Endothelial cell (in vitro differentiated cells): ENCODE data around the gene MAGEA9B. TPM values are rescaled to one million over a fixed set of nuclear protein-coding genes. Genes with fewer than 3 reads are reported as not detected.
"Not testable (repeated sequence)": the region's sequence is repeated elsewhere in the genome, so short reads cannot be mapped to it uniquely, and the experiment has no call there.

Source experiments
- DNase-seq: peaks from one replicate; pipeline ENCODE4 v3.0.0; 2021; ENCODE audit warnings: low spot score
- H3K27ac Mint-ChIP-seq: one replicate; pipeline ENCODE4 v1.8.0; 2021; ENCODE audit warnings: mixed read lengths, inconsistent platforms; ENCODE audit not compliant: unreplicated experiment
- H3K27me3 Mint-ChIP-seq: one replicate; pipeline ENCODE4 v1.8.0; 2021; ENCODE audit warnings: mild to moderate bottlenecking, moderate library complexity, mixed read lengths, inconsistent platforms; ENCODE audit not compliant: unreplicated experiment
- H3K36me3 Mint-ChIP-seq: one replicate; pipeline ENCODE4 v1.8.0; 2021; ENCODE audit warnings: mild to moderate bottlenecking, low read depth, mixed read lengths, inconsistent platforms; ENCODE audit not compliant: unreplicated experiment
- H3K4me1 Mint-ChIP-seq: one replicate; pipeline ENCODE4 v1.8.0; 2021; ENCODE audit warnings: mild to moderate bottlenecking, mixed read lengths, inconsistent platforms; ENCODE audit not compliant: unreplicated experiment
- H3K4me3 Mint-ChIP-seq: one replicate; pipeline ENCODE4 v1.8.0; 2021; ENCODE audit warnings: mild to moderate bottlenecking, mixed read lengths, inconsistent platforms; ENCODE audit not compliant: unreplicated experiment
- H3K9me3 Mint-ChIP-seq: one replicate; pipeline ENCODE4 v1.8.0; 2021; ENCODE audit warnings: mixed read lengths, inconsistent platforms; ENCODE audit not compliant: unreplicated experiment
- total RNA-seq: library from RNA; stranded (reverse); fragmentation: NEBNext Ultra II Directional; extraction: Animal tissue kit (Norgen Biotek cat#: 25700); gene quantifications from one replicate; pipeline ENCODE4 v1.2.1, GENCODE V29; 2021; ENCODE audit not compliant: unreplicated experiment
- TF ChIP-seq, protein P1 (sequence below): fragments of 200-600 bp; sonication (generic); IDR thresholded peaks from one replicate; pipeline ENCODE4 v1.5.0; 2021; ENCODE audit warnings: antibody characterized with exemption; ENCODE audit not compliant: unreplicated experiment

Gene MAGEA9B
- total RNA-seq, 1 donor from 2014 or later = not detected

DNA sequence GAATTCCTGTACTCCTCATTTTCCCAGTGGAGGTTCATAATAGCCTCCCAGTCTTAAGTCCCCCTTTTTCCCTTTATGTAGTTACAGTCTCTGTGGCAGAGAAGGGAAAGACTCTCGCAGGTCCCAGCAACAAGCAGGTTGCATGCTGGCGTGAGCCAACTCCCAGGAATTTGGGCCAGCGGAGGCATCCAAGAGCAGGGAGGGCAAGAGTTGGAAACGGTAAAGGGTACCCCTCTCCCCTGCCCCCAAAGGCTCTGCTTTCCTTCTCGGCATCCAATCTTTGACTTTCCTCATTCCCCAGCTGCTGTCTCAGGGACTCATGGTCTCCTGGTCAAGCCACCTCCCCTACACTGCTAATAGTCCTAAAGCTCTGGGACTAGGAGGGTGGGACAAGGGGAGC lies 23.3 kb upstream of the MAGEA9B start:
- no peak overlapping the region for H3K27ac Mint-ChIP-seq

DNA sequence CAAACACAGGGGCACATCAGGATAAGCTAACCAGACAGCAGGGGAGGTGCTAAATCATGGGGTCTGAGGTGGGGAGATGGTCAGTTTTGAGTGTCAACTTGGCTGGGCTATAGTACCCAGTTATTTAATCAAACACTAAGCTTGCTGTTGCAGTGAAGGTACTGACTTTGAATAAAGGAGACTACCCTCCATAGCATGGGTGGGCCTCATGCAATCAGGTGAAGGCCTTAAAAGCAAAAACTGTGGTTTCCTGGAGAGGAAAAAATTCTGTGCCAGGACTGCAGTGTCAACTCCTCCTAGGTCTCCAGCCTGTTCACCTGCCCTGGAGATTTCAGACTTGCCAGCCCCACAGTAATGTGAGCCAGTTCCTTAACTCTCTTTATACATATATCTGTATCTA lies 20.4 kb upstream of the MAGEA9B start:
- Mint-ChIP-seq H3K27ac (no peak overlapping the region), H3K36me3 (peaks cover 29% of the 10 kb centered on the region), H3K27me3 (no peaks in the 10 kb centered on the region), H3K9me3 (no peaks in the 10 kb centered on the region), H3K4me3 (no peak overlapping the region), H3K4me1 (peaks cover 36% of the 10 kb centered on the region)
- TF ChIP-seq, protein P1, sequence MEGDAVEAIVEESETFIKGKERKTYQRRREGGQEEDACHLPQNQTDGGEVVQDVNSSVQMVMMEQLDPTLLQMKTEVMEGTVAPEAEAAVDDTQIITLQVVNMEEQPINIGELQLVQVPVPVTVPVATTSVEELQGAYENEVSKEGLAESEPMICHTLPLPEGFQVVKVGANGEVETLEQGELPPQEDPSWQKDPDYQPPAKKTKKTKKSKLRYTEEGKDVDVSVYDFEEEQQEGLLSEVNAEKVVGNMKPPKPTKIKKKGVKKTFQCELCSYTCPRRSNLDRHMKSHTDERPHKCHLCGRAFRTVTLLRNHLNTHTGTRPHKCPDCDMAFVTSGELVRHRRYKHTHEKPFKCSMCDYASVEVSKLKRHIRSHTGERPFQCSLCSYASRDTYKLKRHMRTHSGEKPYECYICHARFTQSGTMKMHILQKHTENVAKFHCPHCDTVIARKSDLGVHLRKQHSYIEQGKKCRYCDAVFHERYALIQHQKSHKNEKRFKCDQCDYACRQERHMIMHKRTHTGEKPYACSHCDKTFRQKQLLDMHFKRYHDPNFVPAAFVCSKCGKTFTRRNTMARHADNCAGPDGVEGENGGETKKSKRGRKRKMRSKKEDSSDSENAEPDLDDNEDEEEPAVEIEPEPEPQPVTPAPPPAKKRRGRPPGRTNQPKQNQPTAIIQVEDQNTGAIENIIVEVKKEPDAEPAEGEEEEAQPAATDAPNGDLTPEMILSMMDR = no peak
- DNase-seq = no peak

More for the DNA sequence above, 23.3 kb upstream of the MAGEA9B start:
- Mint-ChIP-seq H3K9me3 (no peaks in the 10 kb centered on the region), H3K36me3 (peaks cover 16% of the 10 kb centered on the region), H3K4me3 (no peak overlapping the region), H3K27me3 (no peaks in the 10 kb centered on the region), H3K4me1 (peaks cover 31% of the 10 kb centered on the region)
- TF ChIP-seq, protein P1 = no peak
- no peak for DNase-seq

DNA sequence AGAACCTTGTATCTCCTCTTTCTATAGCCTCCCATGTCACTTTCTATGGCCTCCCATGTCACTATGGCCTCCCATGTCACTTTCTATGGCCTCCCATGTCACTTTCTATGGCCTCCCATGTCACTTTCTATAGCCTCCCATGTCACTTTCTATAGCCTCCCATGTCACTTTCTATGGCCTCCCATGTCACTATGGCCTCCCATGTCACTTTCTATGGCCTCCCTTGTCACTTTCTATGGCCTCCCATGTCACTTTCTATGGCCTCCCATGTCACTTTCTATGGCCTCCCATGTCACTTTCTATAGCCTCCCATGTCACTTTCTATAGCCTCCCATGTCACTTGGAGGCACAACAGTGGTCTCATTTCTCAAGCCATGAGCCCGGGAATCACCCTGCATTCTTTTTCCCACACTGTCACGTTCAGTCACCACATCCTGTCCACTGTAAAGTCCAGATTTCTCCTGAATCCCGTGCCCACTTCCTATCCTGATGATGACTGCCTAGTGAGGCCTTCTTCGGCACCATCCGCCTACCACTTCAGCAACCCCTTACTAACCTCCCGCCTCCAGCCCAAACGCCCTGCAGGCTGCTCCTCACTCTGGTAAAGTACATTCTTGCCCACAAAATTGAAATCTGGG lies 18.1 kb upstream of the MAGEA9B start:
- peak overlapping the region; percentile 32 for H3K27ac Mint-ChIP-seq
- H3K36me3 Mint-ChIP-seq = peaks cover 40% of the 10 kb centered on the region
- not testable (repeated sequence) for DNase-seq, H3K9me3 Mint-ChIP-seq, H3K27me3 Mint-ChIP-seq
- H3K4me3 Mint-ChIP-seq = peak overlapping the region; percentile 9
- peaks cover 21% of the 10 kb centered on the region for H3K4me1 Mint-ChIP-seq

DNA sequence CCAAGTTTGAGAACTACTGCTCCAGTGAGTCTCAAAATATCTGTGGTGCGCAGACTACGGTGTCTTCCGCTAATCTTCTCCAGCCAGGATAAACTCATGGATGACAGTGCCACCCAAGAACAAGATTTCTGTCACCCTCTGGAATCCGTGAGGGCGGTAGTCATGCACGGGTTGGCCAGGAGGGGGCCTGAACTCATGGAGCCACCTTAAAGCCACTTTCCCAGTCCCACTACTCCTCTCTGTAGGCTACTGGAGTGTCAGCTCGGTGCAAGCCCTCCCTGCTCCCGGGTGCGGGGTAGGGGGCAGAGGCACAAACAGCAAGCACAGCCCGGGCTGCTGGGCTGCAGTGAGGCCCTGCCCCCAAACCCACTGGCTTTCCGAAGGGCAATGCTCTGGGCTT lies 11.3 kb upstream of the MAGEA9B start:
- not testable (repeated sequence) for H3K4me1 Mint-ChIP-seq, H3K27ac Mint-ChIP-seq, H3K4me3 Mint-ChIP-seq, H3K27me3 Mint-ChIP-seq, H3K9me3 Mint-ChIP-seq
- H3K36me3 Mint-ChIP-seq = peaks cover 10% of the 10 kb centered on the region
- peak; percentile 18 for DNase-seq

DNA sequence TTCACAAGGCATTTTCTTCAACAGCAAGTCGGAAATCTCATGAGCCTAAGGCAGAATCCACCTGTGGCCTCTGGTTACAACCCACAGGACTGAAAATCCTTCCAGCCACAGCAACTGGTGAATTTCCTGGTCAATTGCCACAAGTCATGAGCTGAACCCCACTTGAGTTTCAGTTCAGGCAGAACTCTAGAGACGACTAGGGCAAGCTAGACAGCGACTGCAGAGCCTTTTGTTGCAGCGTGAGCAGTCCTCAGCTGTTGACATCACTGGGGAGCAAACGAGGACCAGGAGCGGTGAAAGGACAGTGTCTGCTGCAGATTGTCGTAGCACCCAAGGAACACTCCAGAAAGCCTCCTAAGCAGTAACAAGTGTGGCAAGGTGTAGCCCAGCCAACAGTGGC lies 8.7 kb upstream of the MAGEA9B start:
- not testable (repeated sequence) for H3K4me1 Mint-ChIP-seq, H3K9me3 Mint-ChIP-seq, H3K36me3 Mint-ChIP-seq, H3K27ac Mint-ChIP-seq, H3K27me3 Mint-ChIP-seq, DNase-seq, H3K4me3 Mint-ChIP-seq

DNA sequence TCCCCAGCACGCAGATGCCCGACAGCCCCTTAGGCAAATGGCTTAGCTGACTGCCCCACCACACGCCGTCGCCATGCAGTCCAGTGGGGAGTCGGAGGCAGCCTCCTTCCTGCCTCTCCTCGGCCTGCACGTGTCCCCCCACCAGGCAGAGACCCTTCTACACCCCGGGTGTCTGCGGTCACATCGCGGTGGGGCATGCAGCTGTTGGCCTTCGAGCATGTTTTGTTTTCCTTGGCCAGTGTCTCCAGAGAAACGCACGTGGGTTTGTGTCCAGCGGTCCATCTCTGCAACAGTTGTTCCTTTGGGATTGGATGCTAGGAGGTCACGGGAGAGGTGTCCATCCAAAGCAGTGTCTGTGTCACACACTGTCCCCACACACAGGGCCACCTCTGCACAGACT lies 8.0 kb upstream of the MAGEA9B start, which contains the start of gene HSFX2:
Gene HSFX2, minus strand, starts transcription at position 101 of the 400 bp plus-strand sequence. CDS start 614 bp downstream, outside the sequence.
- not testable (repeated sequence) for H3K9me3 Mint-ChIP-seq, H3K4me3 Mint-ChIP-seq, DNase-seq, H3K4me1 Mint-ChIP-seq, H3K36me3 Mint-ChIP-seq, H3K27me3 Mint-ChIP-seq, H3K27ac Mint-ChIP-seq

DNA sequence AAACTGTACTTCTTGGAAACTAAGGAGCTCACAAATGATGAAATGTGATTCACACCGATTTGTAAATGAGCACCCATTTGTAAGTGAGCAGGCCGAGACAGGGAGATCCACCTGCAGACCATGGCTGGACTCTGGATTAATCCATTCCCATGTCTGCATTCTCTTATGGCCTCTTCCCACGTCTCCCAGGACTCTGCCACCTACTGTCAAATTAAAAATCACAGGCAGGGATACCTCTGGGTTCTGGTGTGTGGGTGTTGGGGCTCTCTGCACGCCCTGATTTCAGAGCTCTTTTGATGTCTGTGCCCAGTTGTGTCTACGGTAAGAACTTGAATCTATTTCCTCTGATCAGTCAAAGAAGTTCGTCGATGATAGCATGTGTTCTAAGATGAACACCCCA lies 3.7 kb upstream of the MAGEA9B start:
- not testable (repeated sequence) for H3K4me1 Mint-ChIP-seq, H3K27me3 Mint-ChIP-seq, H3K36me3 Mint-ChIP-seq, DNase-seq, H3K27ac Mint-ChIP-seq, H3K4me3 Mint-ChIP-seq, H3K9me3 Mint-ChIP-seq

DNA sequence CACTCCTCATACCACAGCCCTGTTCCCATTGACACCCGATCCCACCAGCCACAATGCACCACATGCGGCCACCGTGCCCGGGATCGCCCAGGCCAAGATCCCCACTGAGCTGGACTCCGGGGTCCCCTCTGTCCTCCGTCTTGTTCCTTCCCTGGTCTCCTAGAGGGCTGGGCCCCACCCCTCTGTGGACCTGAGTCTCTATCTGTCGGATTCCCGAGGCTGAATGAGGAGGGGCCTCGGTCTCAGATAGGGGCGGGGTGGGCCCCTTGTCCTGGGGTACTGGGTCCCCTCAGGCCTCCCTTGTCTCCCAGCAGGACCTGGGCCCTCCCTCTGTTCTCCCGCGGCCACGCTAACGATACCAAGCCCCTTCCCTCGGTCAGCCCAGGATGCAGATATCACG lies 1.6 kb downstream of the MAGEA9B start:
- H3K27me3 Mint-ChIP-seq, H3K4me1 Mint-ChIP-seq, H3K27ac Mint-ChIP-seq, DNase-seq, H3K36me3 Mint-ChIP-seq, H3K9me3 Mint-ChIP-seq, H3K4me3 Mint-ChIP-seq: not testable (repeated sequence)

DNA sequence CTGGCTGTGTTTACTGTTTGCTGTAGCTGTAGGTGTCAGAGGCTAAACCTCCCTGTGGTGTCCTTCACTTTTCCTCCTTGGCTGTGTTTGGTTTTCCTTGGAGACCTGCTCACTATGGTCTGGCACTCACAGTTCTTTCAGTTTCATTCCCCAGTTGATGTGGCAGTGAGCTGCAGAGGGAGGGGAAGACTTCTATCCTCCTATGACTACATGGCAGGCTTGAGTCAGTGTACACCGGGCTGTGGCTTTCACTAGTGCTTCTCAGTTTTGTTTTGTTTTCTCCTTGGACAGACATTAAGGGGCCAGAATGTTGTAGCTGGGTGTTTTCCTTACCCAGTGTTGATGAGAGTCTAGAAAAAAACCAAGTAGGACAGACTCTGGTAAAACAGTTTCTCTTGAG lies 13.8 kb downstream of the MAGEA9B start:
- not testable (repeated sequence) for H3K27ac Mint-ChIP-seq, H3K36me3 Mint-ChIP-seq, H3K4me3 Mint-ChIP-seq, DNase-seq, H3K27me3 Mint-ChIP-seq, H3K9me3 Mint-ChIP-seq
- peaks cover 11% of the 10 kb centered on the region for H3K4me1 Mint-ChIP-seq
